G401 (cell line): ENCODE data around the gene ADAMTS17. TPM values are rescaled to one million over a fixed set of nuclear protein-coding genes. Genes with fewer than 3 reads are reported as not detected.
"Not testable (repeated sequence)": the region's sequence is repeated elsewhere in the genome, so short reads cannot be mapped to it uniquely, and the experiment has no call there.

Experiments used
- DNase-seq: peaks from one replicate; pipeline ENCODE4 v3.0.0-alpha.2; 2015; ENCODE audit warnings: low spot score
- in situ Hi-C: cut with HindIII; loops from 2 replicates; pipeline ENCODE4 v1.10.0; 2016; ENCODE audit warnings: low sequenced_read_pairs, mixed read lengths
- total RNA-seq: library from RNA; depleted of rRNA; stranded (reverse); fragments of >200 nt; shearing (Covaris generic); gene quantifications from 2 replicates; pipeline ENCODE4 v1.2.3, GENCODE V29; 2014

ADAMTS17 gene
- total RNA-seq, 1 experiment from 2014 or later = 1.3 TPM

DNA sequence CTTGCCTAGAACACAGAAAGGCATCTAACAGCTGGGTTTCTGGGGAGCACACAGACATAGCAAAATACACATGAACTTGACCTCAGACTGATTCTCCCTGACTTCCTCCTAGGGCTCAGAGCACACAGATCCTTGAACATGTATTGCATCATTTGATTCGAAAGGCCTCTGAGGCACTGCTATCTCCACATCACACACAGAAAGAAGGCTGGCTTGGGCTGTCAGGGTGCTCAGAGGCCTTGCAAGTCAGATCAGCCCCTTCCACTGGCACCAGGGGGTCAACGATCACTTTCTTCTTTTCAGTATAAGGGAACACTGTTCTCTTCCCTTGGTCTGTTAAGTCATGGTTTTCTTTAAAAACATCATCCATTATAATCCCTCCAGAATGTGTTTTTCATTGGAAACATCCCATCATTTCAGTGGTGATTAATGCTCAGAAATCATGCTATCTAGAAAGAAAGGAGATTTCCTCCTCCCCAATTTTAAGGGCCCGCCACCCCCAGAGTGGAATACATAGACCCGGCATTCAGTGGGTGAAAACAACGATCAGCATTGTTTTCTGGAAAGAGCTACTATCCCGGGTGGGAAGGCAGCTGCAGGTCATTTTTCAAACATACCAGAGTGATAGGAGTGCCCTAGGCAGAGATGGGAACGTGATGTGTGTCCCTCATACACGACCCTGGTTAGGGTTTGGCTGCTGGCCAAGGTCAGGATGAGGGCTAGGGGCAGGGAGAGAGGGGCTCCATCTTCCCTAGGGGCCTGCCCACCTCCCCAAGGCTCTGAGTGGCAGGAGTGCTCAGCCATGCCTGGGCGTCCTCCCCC, 355.3 kb downstream of the ADAMTS17 start:
- in situ Hi-C loops = no loop called here
- no peak for DNase-seq

GRCh38 chr15:99985878-99986277, 355.9 kb downstream of the ADAMTS17 start:
- in situ Hi-C loops = no loop called here
- no peak for DNase-seq

GRCh38 chr15:99984491-99985243, 357.1 kb downstream of the ADAMTS17 start:
- in situ Hi-C loops = no loop called here
- no peak for DNase-seq

DNA sequence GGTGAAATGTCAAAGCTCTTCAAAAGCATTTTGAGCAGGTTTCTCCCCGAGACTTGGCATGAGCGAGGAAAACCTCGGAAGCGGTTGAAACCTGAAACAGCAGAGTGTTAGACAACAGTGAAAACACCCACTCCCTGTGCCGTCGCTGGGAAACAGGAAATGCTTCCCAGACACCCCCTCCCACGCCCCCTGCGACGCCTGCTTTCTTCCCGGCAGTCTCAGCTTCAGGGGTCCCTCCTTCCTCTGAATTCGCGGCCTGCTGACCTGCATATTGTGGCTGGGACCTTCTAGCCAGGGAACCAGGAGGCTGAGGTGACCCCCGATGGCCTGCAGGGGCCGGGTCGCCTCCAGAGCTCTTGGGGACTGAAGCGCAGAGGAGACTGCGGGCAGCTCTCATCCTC, 357.9 kb downstream of the ADAMTS17 start:
- in situ Hi-C loops = no loop called here
- DNase-seq = no peak

GRCh38 chr15:99983171-99983885, 358.4 kb downstream of the ADAMTS17 start:
- in situ Hi-C loops = no loop called here
- no peak for DNase-seq

DNA sequence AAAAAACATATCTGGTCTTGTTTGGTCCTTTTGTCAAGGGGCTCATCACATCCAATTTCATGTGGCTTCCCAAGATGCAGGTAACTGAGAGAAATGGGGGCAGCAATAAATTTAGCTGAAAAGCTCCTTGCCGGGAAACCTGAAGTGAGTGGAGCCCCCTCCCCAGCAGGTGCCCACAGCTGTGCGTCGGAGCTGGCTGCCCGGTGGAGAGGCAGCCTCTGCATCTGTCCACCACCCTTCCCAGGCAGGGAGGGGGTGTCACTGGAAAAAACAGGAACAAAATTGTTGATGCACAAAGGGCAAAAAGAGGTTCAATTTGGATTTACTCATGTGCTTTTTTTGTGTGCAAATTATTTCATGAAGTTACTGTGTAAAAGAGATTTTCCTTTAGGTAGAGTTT, 359.1 kb downstream of the ADAMTS17 start:
- in situ Hi-C loops = no loop called here
- no peak for DNase-seq

DNA sequence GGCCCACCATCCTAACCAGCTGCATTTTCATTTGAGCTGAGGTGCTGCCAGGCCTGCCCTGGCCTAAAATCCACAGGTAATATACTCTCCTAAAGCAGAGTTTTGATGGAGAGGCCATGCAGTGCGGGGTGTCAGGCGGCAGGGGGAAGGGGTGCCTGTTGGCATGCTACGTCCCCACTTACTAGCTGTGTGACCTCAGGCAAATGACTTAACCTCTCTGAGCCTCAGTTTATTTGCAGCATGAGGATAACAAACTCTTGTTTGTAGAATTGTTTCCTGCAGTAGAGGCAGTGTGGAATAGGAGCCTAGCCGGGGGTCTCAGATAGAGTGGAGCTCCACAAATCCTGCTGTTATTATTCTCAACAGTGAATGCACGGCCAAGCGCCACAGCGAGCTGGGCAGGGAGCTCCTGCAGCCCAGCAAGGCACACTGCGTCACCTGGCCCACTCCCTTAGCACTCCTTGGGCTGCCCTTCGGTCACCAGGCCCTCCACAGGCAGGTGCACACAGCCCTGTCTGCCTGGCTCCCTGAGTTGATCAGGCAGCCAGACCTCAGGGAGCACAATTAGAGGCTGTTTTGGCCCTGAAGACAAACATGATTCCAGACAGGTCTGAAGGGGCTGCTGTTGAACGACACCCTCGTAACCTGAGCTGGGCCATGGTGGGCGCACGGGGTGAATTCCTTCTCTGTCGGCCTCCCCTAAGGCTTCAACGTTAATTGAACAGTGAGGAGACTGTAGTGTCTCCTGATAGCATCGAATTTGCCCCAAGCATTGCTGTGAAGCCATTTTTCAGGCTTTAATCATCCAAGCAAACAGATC, 359.7 kb downstream of the ADAMTS17 start:
- no peak for DNase-seq
- in situ Hi-C loops = no loop called here

DNA sequence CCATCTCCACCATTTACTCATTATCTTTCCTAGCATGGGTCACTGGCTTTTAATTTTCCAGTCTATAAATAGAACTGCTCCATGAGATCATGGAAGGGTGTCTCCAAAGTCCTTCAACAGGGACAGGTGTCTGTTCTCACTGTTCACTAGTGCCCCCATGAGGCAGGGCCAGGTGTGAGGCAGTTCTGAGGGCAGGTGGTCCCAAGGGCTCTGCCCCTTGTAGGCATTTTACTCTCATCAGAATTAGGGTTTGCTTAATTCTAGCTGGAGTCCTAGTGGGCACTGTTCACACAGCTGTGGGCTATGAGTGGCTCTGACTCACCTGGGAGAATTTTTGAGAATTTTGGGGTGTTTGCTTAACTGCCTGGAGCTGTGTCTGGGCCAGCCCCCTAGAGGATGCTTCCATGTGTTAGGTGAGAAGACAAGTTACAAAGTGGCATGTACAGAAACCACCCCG, 360.6 kb downstream of the ADAMTS17 start:
- in situ Hi-C loops = no loop called here
- no peak for DNase-seq

GRCh38 chr15:99980752-99981151, 361.0 kb downstream of the ADAMTS17 start:
- no peak for DNase-seq
- in situ Hi-C loops = no loop called here

DNA sequence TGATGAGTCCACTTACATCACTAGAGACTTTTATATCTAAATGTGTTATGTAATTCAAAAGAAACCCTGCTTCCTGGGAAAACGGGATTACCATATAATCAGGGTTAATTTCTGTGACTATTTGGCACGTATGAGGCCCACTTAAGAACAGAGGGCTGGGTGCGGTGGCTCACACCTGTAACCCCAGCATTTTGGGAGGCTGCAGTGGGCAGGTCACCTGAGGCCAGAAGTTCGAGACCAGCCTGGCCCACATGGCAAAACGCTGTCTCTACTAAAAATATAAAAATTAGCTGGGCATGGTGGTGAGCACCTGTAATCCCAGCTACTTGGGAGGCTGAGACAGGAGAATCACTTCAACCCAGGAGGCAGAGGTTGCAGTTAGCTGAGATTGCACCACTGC, 361.9 kb downstream of the ADAMTS17 start:
- DNase-seq, in situ Hi-C loops: not testable (repeated sequence)

GRCh38 chr15:99979371-99979770, 362.4 kb downstream of the ADAMTS17 start:
- in situ Hi-C loops = no loop called here
- no peak for DNase-seq

GRCh38 chr15:99978426-99978825, 363.3 kb downstream of the ADAMTS17 start:
- DNase-seq = no peak

DNA sequence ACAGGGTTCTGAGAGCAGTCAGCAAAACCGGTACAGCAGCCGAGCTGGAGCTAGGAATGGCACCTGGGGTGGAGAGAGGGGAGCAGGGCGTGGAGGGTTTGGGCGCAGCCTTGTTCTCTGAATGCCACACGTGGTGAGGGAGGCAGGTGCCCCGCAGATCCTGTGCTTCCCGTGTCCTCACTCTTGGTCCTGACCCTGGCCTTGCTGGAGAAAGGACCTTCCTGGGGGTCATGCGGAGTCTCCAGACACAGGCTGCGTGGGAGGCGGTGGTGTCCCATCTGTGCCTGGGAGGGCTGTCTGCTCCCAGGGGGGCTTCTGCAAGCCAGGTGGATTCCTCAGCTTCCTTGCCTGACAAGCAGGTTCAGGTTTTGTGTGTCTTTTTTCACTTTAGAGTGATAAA, 363.8 kb downstream of the ADAMTS17 start:
- in situ Hi-C loops = no loop called here
- DNase-seq = no peak

More at GRCh38 chr15:99978426-99978825, 363.3 kb downstream of the ADAMTS17 start:
- in situ Hi-C loops = no loop called here

DNA sequence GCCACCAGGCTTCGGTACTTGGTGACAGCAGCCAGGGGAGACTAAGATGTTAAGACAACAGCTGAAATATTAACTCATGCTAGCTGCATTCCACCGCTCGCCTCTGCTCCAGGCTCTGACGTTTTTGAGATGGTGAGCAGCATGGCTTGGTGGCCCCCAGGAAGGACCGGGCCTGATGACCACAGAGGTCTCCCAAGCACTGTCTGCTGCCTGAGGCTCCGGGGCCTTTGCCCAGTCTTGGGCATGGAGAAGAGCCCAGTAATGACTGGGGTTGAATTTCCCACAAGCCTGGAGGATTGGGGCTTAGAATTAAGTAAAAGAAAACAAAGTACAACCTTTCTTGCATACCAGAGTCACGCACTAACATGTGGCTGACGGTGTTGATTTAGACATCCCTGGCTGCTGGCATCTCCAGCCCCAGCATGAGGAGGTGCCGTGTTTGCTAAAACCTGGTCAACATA, 364.9 kb downstream of the ADAMTS17 start:
- in situ Hi-C loops = no loop called here
- no peak for DNase-seq

GRCh38 chr15:99976000-99976399, 365.8 kb downstream of the ADAMTS17 start:
- no peak for DNase-seq
- in situ Hi-C loops = no loop called here

- in situ Hi-C loops = no loop called here
- DNase-seq = no peak
Measured at GRCh38 chr15:99974246-99974645, 367.5 kb downstream of the ADAMTS17 start.

DNA sequence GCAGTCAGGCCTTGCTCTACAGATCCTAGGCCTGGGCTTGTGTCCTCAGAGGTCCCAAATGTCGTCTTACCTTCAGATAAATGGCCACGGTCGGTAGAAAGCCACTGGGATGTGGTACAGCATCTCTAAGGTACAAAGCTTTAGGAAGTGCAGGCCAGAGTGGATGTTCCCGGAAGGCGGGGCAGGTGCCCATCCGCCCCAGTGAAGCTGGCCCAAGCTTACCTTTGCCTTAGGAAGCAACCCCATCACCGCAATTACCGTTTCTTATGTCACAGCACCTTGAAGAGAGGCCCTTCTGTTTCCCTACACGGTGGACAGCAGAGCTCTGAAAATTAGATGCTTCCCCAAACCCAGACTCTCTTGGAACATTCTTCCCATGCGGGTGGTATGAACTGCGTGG, 368.4 kb downstream of the ADAMTS17 start:
- DNase-seq = no peak
- in situ Hi-C loops = no loop called here

DNA sequence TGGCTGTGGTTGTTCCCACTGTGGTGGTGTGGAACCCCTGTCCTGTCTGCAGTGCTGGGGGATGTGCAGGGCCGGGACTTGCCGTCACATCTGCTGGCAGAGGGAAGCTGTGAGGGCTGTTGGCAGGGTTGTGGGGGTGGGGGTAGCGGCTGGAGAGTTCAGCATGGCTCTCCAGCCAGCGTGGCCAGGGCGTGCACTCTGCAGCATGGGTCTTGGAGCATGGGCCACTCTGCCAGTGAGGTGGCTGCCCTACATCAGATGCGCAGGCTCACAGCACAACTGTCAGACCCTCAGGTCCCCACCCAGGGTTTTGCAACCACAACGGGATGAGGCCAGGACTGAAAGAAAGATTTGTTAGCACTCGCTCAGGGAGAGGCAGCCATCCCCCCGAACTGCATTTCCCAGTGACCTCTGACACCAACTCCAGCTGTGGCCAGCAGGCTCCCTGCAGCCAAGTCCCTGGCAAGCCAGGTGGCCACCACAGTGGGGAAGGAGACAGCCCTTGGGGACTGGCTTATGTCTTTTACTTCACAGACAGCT, 370.8 kb downstream of the ADAMTS17 start:
- no peak for DNase-seq
- in situ Hi-C loops = no loop called here
